HepG2 (cell line): ENCODE results near the gene SINHCAF. TPM values are rescaled to one million over a fixed set of nuclear protein-coding genes. Genes with fewer than 3 reads are reported as not detected.

Experiments used
- CBX1 ChIP-seq: IDR thresholded peaks from one replicate; pipeline ENCODE4 v1.6.1; 2016; ENCODE audit warnings: antibody characterized with exemption, low read depth
- EZH2 ChIP-seq: conservative IDR thresholded peaks from 2 replicates; pipeline ENCODE4 v1.6.1; 2012; ENCODE audit warnings: mild to moderate bottlenecking, low read depth, low read length, moderate library complexity
- GABPA ChIP-seq, 2 experiments: IDR thresholded peaks; 2 replicates each; pipeline ENCODE4 v1.6.1; 2011 to 2016; ENCODE audit warnings: low read depth in 2 of 2, low read length in 1 of 2, missing biosample characterization in 1 of 2, missing genetic modification characterization in 1 of 2
- HMGXB4 ChIP-seq, 2 experiments: sonication (generic) in 1 of 2; formaldehyde crosslinking in 1 of 2; IDR thresholded peaks; 2 replicates each; pipeline versions ENCODE4 v1.4.0 to v1.6.1; 2018 to 2020; ENCODE audit warnings: missing genetic modification reagents in 2 of 2, borderline replicate concordance in 1 of 2, low read depth in 1 of 2, mild to moderate bottlenecking in 1 of 2, missing biosample characterization in 1 of 2
- PAXIP1 ChIP-seq: sonication (generic); formaldehyde crosslinking; conservative IDR thresholded peaks from 2 replicates; pipeline ENCODE4 v1.4.0; 2020; ENCODE audit warnings: mild to moderate bottlenecking, missing genetic modification reagents, moderate library complexity
- SCMH1 ChIP-seq: sonication (generic); formaldehyde crosslinking; IDR thresholded peaks from 2 replicates; pipeline ENCODE4 v1.9.0; 2021; ENCODE audit warnings: missing genetic modification reagents, mild to moderate bottlenecking, borderline replicate concordance
- SP4 ChIP-seq: sonication (generic); formaldehyde crosslinking; IDR thresholded peaks from 2 replicates; pipeline ENCODE4 v1.8.1; 2023; ENCODE audit warnings: mild to moderate bottlenecking, missing genetic modification reagents
- YEATS2 ChIP-seq: sonication (generic); formaldehyde crosslinking; IDR thresholded peaks from 2 replicates; pipeline ENCODE4 v1.4.0; 2020; ENCODE audit warnings: missing genetic modification reagents, borderline replicate concordance
- ZNF605 ChIP-seq: sonication (generic); formaldehyde crosslinking; IDR thresholded peaks from 2 replicates; pipeline ENCODE4 v1.8.0; 2022; ENCODE audit warnings: mild to moderate bottlenecking, missing genetic modification reagents
- ZNF724P ChIP-seq: sonication (generic); formaldehyde crosslinking; IDR thresholded peaks from 2 replicates; pipeline ENCODE4 v1.8.0; 2022; ENCODE audit warnings: missing genetic modification reagents, borderline replicate concordance
- ZNF773 ChIP-seq: sonication (generic); formaldehyde crosslinking; IDR thresholded peaks from 2 replicates; pipeline ENCODE4 v1.4.0; 2020; ENCODE audit warnings: missing genetic modification reagents, borderline replicate concordance
- ZNF788 ChIP-seq: sonication (generic); formaldehyde crosslinking; IDR thresholded peaks from 2 replicates; pipeline ENCODE4 v1.5.0; 2020; ENCODE audit warnings: mild to moderate bottlenecking, missing genetic modification reagents, borderline replicate concordance
- polyA plus RNA-seq, 8 experiments: library from polyadenylated mRNA; depleted of rRNA in 3 of 8; stranded (reverse) in 7 of 8; unstranded in 1 of 8; fragments of >200 nt; fragmentation: Illumina TruSeq in 4 of 8; extraction: Trizol in 4 of 8; gene quantifications; 2 replicates each; pipeline versions ENCODE4 v1.2.1 to v1.2.3, GENCODE V29; 2011 to 2016; ENCODE audit warnings: low read depth in 4 of 8, missing spikeins in 1 of 8, mixed read lengths in 1 of 8; ENCODE audit not compliant: insufficient read depth in 1 of 8
- total RNA-seq, 5 experiments: library from RNA; depleted of rRNA; stranded (reverse); fragments of >200 nt; fragmentation: Illumina TruSeq; extraction: Trizol; gene quantifications; 2 replicates each; pipeline ENCODE4 v1.2.3, GENCODE V29; 2016; ENCODE audit warnings: low read depth in 1 of 5
- TF ChIP-seq, protein P1 (sequence below): sonication (generic); formaldehyde crosslinking; IDR thresholded peaks from 2 replicates; pipeline ENCODE4 v1.8.0; 2022; ENCODE audit warnings: missing genetic modification reagents, mild to moderate bottlenecking, inconsistent platforms, borderline replicate concordance
- TF ChIP-seq, protein P2 (sequence below): sonication (generic); formaldehyde crosslinking; IDR thresholded peaks from 2 replicates; pipeline ENCODE4 v1.4.0; 2020; ENCODE audit warnings: mild to moderate bottlenecking, missing genetic modification reagents
- TF ChIP-seq, protein P3 (sequence below): sonication (generic); formaldehyde crosslinking; IDR thresholded peaks from 2 replicates; pipeline ENCODE4 v1.9.0; 2021; ENCODE audit warnings: missing genetic modification reagents, mild to moderate bottlenecking, borderline replicate concordance
- TF ChIP-seq, protein P4 (sequence below): IDR thresholded peaks from 2 replicates; pipeline ENCODE4 v1.6.1; 2016; ENCODE audit warnings: missing genetic modification reagents, missing compliant biosample characterization

The SINHCAF gene
- total and polyA plus RNA-seq, 2 of the 13 experiments (the other 11 are each of a cell fraction or from before 2014, with no cell fraction given) = 54.6 to 97.8 TPM

DNA sequence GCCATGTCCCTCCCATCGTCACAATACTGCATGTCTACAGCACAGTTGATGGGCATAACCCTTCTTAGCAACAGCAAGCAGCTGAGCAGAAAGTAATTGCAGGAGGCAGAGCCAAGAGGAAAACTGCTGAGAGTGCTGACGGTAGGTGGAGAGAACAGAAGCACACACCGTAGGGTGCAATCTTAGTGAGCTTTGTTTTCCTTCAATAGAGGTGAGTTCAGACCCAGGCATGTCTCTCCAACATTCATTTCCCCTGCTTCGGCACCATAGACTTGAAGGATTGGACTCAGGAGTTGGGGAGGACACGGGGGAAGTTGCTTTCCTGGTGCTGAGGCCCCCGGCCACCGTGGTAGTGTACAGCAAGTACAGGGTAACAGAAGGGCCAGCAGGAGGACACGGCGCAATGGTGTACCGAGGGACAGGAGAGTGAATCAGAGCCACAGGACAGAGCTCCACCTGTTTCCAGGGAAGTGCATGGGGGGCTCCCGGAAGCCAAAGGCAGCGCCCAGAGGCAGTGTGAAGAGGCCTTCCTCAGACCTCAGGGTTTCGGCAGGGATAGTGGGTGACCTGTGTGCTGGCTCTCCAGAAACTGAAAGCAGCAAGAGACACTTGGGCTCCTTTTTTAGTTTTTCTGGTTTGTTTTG, 36.3 kb upstream of the SINHCAF start (continued):
- TF ChIP-seq HMGXB4 (CRISPR knock-in tag; IDR thresholded peaks at IDR 0.05; ENCODE audit: borderline replicate concordance in 1 of 2, low read depth in 1 of 2) (peak in 1 of 2 experiments; percentile 26; a peak in 3 of 4 replicates), SP4 (CRISPR knock-in tag) (peak; percentile 31; the same call in 1 of the 2 replicates), SCMH1 (CRISPR knock-in tag) (no peak), ZNF724P (CRISPR knock-in tag) (0 out of 2 replicates have a peak, but pooled peaks have one; percentile 52), CBX1 (no peak), ZNF773 (no peak), YEATS2 (CRISPR knock-in tag) (peak; percentile 36; the same call in 1 of the 2 replicates), ZNF788 (CRISPR knock-in tag) (peak; percentile 21; the same call in 1 of the 2 replicates), ZNF605 (CRISPR knock-in tag) (no peak), EZH2 (no peak), PAXIP1 (CRISPR knock-in tag) (no peak; the same call in 1 of the 2 replicates), GABPA (IDR thresholded peaks at IDR 0.05; ENCODE audit: low read depth, low read length) (peak; percentile 6; the same call in 1 of the 2 replicates), GABPA (CRISPR knock-in tag; IDR thresholded peaks at IDR 0.05; ENCODE audit: low read depth) (no peak)
- TF ChIP-seq, protein P1, sequence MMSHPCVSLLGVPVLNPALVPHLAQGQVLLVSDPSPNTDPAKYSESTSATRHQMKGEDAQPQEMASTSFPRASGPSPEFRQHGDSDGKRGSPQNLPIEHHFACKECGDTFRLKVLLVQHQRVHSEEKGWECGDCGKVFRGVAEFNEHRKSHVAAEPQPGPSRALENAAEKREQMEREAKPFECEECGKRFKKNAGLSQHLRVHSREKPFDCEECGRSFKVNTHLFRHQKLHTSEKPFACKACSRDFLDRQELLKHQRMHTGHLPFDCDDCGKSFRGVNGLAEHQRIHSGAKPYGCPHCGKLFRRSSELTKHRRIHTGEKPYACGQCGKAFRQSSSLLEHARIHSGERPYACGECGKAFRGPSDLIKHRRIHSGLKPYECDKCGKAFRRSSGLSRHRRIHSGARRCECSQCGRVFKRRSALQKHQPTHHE (CRISPR knock-in tag) = no peak
- TF ChIP-seq, protein P2, sequence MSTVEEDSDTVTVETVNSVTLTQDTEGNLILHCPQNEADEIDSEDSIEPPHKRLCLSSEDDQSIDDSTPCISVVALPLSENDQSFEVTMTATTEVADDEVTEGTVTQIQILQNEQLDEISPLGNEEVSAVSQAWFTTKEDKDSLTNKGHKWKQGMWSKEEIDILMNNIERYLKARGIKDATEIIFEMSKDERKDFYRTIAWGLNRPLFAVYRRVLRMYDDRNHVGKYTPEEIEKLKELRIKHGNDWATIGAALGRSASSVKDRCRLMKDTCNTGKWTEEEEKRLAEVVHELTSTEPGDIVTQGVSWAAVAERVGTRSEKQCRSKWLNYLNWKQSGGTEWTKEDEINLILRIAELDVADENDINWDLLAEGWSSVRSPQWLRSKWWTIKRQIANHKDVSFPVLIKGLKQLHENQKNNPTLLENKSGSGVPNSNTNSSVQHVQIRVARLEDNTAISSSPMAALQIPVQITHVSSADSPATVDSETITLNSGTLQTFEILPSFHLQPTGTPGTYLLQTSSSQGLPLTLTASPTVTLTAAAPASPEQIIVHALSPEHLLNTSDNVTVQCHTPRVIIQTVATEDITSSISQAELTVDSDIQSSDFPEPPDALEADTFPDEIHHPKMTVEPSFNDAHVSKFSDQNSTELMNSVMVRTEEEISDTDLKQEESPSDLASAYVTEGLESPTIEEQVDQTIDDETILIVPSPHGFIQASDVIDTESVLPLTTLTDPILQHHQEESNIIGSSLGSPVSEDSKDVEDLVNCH (CRISPR knock-in tag) = no peak
- TF ChIP-seq, protein P3, sequence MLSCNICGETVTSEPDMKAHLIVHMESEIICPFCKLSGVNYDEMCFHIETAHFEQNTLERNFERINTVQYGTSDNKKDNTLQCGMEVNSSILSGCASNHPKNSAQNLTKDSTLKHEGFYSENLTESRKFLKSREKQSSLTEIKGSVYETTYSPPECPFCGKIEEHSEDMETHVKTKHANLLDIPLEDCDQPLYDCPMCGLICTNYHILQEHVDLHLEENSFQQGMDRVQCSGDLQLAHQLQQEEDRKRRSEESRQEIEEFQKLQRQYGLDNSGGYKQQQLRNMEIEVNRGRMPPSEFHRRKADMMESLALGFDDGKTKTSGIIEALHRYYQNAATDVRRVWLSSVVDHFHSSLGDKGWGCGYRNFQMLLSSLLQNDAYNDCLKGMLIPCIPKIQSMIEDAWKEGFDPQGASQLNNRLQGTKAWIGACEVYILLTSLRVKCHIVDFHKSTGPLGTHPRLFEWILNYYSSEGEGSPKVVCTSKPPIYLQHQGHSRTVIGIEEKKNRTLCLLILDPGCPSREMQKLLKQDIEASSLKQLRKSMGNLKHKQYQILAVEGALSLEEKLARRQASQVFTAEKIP (CRISPR knock-in tag) = no peak
- TF ChIP-seq, protein P4, sequence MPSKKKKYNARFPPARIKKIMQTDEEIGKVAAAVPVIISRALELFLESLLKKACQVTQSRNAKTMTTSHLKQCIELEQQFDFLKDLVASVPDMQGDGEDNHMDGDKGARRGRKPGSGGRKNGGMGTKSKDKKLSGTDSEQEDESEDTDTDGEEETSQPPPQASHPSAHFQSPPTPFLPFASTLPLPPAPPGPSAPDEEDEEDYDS (CRISPR knock-in tag) = peak; percentile 53
